Suprapubic skin (tissue), 3 donors: ENCODE measurements around the gene TMEM164.

Experiments
- CTCF ChIP-seq, 2 donors: fragments of 200-600 bp in 1 of 2; fragments of 450-650 bp in 1 of 2; sonication (generic) in 1 of 2; IDR thresholded peaks; one replicate each; pipeline ENCODE4 v1.5.1; 2016 to 2019; ENCODE audit warnings: antibody characterized with exemption in 2 of 2, mild to moderate bottlenecking in 1 of 2, moderate library complexity in 1 of 2
- POLR2AphosphoS5 ChIP-seq, 3 donors: sonication (generic); formaldehyde crosslinking; IDR thresholded peaks; one replicate each; pipeline ENCODE4 v1.6.1; 2017; ENCODE audit warnings: antibody characterized with exemption in 3 of 3

GRCh38 chrX:109987884-109988283 lies 15.0 kb upstream of the TMEM164 start:
- TF ChIP-seq CTCF (IDR thresholded peaks at IDR 0.05) (no peak), POLR2AphosphoS5 (IDR thresholded peaks at IDR 0.05) (no peak)
